HL-60 (cell line): ENCODE measurements around the gene ZC3H12D.

Source experiments
- CTCF ChIP-seq: IDR thresholded peaks from one replicate; pipeline ENCODE4 v1.5.1; 2011; ENCODE audit warnings: low read length, control low read depth, inconsistent platforms; ENCODE audit not compliant: insufficient read depth
- GABPA ChIP-seq: IDR thresholded peaks from 2 replicates; pipeline ENCODE4 v1.6.1; 2012; ENCODE audit warnings: low read depth
- POLR2AphosphoS5 ChIP-seq: IDR thresholded peaks from 2 replicates; pipeline ENCODE4 v1.6.1; 2012; ENCODE audit warnings: low read depth
- REST ChIP-seq: IDR thresholded peaks from 2 replicates; pipeline ENCODE4 v1.6.1; 2012; ENCODE audit warnings: low read depth; ENCODE audit not compliant: insufficient replicate concordance
- SPI1 ChIP-seq: IDR thresholded peaks from 2 replicates; pipeline ENCODE4 v1.6.1; 2012; ENCODE audit warnings: low read depth, mild to moderate bottlenecking, borderline replicate concordance

GRCh38 chr6:149457316-149457884, 27.4 kb downstream of the ZC3H12D start:
- TF ChIP-seq CTCF (no peak), POLR2AphosphoS5 (no peak), SPI1 (no peak), REST (no peak), GABPA (no peak)
